ENCODE results near the gene YTHDF1.

Gene YTHDF1

GRCh38 chr20:63219447-63219821, 3.5 kb upstream of the YTHDF1 start:
- H2AFZ ChIP-seq (ENCODE audit: low read depth, low read length) = no peak overlapping the region
- H3K4me2 ChIP-seq (ENCODE audit: low read length) = no peak overlapping the region
- H3K79me2 ChIP-seq (ENCODE audit: low read length) = peaks cover 15% of the 10 kb centered on the region
- peaks cover 12% of the 10 kb centered on the region for H3K27me3 ChIP-seq (ENCODE audit: low read depth, low read length)
- no peaks in the 10 kb centered on the region for H3K9me3 ChIP-seq (ENCODE audit: insufficient read depth, low read length)
- peaks cover 11% of the 10 kb centered on the region for H3K4me1 ChIP-seq (ENCODE audit: low read length)
- H3K4me3 ChIP-seq (ENCODE audit: low read length) = no peak overlapping the region
- TF ChIP-seq EZH2phosphoT487 (IDR thresholded peaks at IDR 0.05; ENCODE audit: low read depth) (no peak), CTCF (IDR thresholded peaks at IDR 0.05; ENCODE audit: low read depth, low read length) (no peak)
- H3K36me3 ChIP-seq (replicated peaks; ENCODE audit: low read depth, low read length) = peaks cover 5% of the 10 kb centered on the region
- H3K27ac ChIP-seq (ENCODE audit: low read length) = no peak overlapping the region
- peaks cover 7% of the 10 kb centered on the region; the same call in 1 of the 2 replicates for H4K20me1 ChIP-seq (ENCODE audit: insufficient read depth, low read length)
- H3K9ac ChIP-seq (ENCODE audit: low read length) = no peak overlapping the region

DNA sequence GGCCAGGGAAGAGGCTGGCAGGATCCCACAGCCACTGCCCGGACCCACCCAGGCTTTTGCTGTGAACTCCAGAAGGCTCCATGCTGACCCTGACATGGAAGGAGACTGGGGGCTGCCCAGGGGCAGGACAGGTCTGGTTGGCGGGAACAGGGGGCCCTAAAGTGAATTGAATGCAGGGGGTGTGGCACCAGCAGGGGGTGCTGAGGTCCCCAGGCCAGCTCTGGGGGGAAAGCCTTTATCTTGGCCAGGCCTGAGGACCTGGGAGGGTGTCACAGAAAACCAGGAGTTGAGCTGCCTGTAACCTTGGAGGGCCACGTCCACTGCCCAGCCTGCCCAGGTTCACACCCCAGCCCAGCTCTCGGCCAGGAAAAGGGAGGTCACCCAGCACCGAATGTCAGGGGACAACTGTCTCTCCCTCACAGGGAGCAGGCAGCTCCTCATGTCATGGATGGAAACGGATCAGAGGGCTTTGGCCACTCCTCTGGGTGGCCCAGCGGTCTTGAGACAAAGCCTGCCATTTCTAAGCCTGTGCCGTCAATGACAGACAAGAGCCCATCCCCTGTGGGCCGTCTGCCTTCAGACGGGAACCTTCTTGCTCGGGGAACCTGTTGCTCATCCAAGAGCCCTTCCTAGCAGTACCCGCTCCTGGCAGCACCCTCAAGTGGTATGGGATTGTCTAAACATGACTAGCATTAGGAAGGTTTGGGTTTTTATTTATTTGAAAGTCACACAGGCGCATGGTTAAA, 2.9 kb upstream of the YTHDF1 start:
- peaks cover 12% of the 10 kb centered on the region for H3K27me3 ChIP-seq (ENCODE audit: low read depth, low read length)
- no peak overlapping the region for H3K4me2 ChIP-seq (ENCODE audit: low read length)
- peaks cover 14% of the 10 kb centered on the region for H3K4me1 ChIP-seq (ENCODE audit: low read length)
- H3K9ac ChIP-seq (ENCODE audit: low read length) = no peak overlapping the region
- TF ChIP-seq EZH2phosphoT487 (IDR thresholded peaks at IDR 0.05; ENCODE audit: low read depth) (no peak), CTCF (IDR thresholded peaks at IDR 0.05; ENCODE audit: low read depth, low read length) (peak; percentile 26; the same call in 1 of the 2 replicates)
- no peak overlapping the region for H3K4me3 ChIP-seq (ENCODE audit: low read length)
- peaks cover 21% of the 10 kb centered on the region for H3K79me2 ChIP-seq (ENCODE audit: low read length)
- no peaks in the 10 kb centered on the region for H3K9me3 ChIP-seq (ENCODE audit: insufficient read depth, low read length)
- H3K27ac ChIP-seq (ENCODE audit: low read length) = no peak overlapping the region
- H4K20me1 ChIP-seq (ENCODE audit: insufficient read depth, low read length) = peaks cover 8% of the 10 kb centered on the region; the same call in 1 of the 2 replicates
- no peak overlapping the region for H2AFZ ChIP-seq (ENCODE audit: low read depth, low read length)
- H3K36me3 ChIP-seq (replicated peaks; ENCODE audit: low read depth, low read length) = peaks cover 10% of the 10 kb centered on the region

GRCh38 chr20:63217706-63218105, 1.8 kb upstream of the YTHDF1 start:
- no peak overlapping the region for H3K27ac ChIP-seq (ENCODE audit: low read length)
- H3K4me1 ChIP-seq (ENCODE audit: low read length) = peaks cover 14% of the 10 kb centered on the region
- no peak for TF ChIP-seq CTCF (IDR thresholded peaks at IDR 0.05; ENCODE audit: low read depth, low read length)
- no peak for TF ChIP-seq EZH2phosphoT487 (IDR thresholded peaks at IDR 0.05; ENCODE audit: low read depth)
- no peak overlapping the region for H3K4me3 ChIP-seq (ENCODE audit: low read length)
- peaks cover 12% of the 10 kb centered on the region for H3K27me3 ChIP-seq (ENCODE audit: low read depth, low read length)
- H2AFZ ChIP-seq (ENCODE audit: low read depth, low read length) = no peak overlapping the region
- no peak overlapping the region for H3K9ac ChIP-seq (ENCODE audit: low read length)
- peaks cover 33% of the 10 kb centered on the region for H3K79me2 ChIP-seq (ENCODE audit: low read length)
- H4K20me1 ChIP-seq (ENCODE audit: insufficient read depth, low read length) = peaks cover 10% of the 10 kb centered on the region
- H3K36me3 ChIP-seq (replicated peaks; ENCODE audit: low read depth, low read length) = peaks cover 19% of the 10 kb centered on the region
- H3K9me3 ChIP-seq (ENCODE audit: insufficient read depth, low read length) = no peaks in the 10 kb centered on the region
- H3K4me2 ChIP-seq (ENCODE audit: low read length) = no peak overlapping the region

- Histone ChIP-seq H3K79me2 (ENCODE audit: low read length) (peaks cover 40% of the 10 kb centered on the region), H2AFZ (ENCODE audit: low read depth, low read length) (no peak overlapping the region), H3K9ac (ENCODE audit: low read length) (peak overlapping the region; percentile 85), H3K27ac (ENCODE audit: low read length) (0 out of 2 replicates have a peak overlapping the region, but pooled peaks have one; percentile 46), H3K4me3 (ENCODE audit: low read length) (peak overlapping the region; percentile 83), H4K20me1 (ENCODE audit: insufficient read depth, low read length) (peaks cover 18% of the 10 kb centered on the region), H3K36me3 (replicated peaks; ENCODE audit: low read depth, low read length) (peaks cover 26% of the 10 kb centered on the region), H3K27me3 (ENCODE audit: low read depth, low read length) (peaks cover 7% of the 10 kb centered on the region), H3K4me2 (ENCODE audit: low read length) (peak overlapping the region; percentile 82), H3K4me1 (ENCODE audit: low read length) (peaks cover 14% of the 10 kb centered on the region), H3K9me3 (ENCODE audit: insufficient read depth, low read length) (no peaks in the 10 kb centered on the region)
- no peak for TF ChIP-seq EZH2phosphoT487 (IDR thresholded peaks at IDR 0.05; ENCODE audit: low read depth)
- TF ChIP-seq CTCF (IDR thresholded peaks at IDR 0.05; ENCODE audit: low read depth, low read length) = no peak
These were observed 1.0 kb upstream of the YTHDF1 start for GRCh38 chr20:63216849-63217471.

Measured in OCI-LY3 (cell line).